ENCODE data around the gene MDFI.

GRCh38 chr6:41591859-41592502 is 46.3 kb upstream of the MDFI start:
- TF ChIP-seq POLR2A (IDR thresholded peaks at IDR 0.05; ENCODE audit: low read length) (no peak), GATA1 (IDR thresholded peaks at IDR 0.05; ENCODE audit: low read depth, low read length) (no peak)
